Peyer's patch (tissue), 4 donors: ENCODE measurements around the gene SLC6A1. TPM values are rescaled to one million over a fixed set of nuclear protein-coding genes. Genes with fewer than 3 reads are reported as not detected.

Experiments
- DNase-seq, 3 donors: peaks; one replicate each; pipeline ENCODE4 v3.0.0-alpha.2; 2017 to 2019
- H3K27ac ChIP-seq, 4 donors: fragments of 200-600 bp; sonication (generic); one replicate each; pipeline ENCODE4 v1.5.1; 2016 to 2019
- H3K27me3 ChIP-seq, 2 donors: fragments of 200-600 bp; sonication (generic); one replicate each; pipeline ENCODE4 v1.5.1; 2019
- H3K36me3 ChIP-seq, 3 donors: fragments of 200-600 bp; sonication (generic); one replicate each; pipeline ENCODE4 v1.5.1; 2016 to 2019
- H3K4me1 ChIP-seq, 4 donors: fragments of 200-600 bp; sonication (generic); one replicate each; pipeline ENCODE4 v1.5.1; 2016 to 2019
- H3K4me3 ChIP-seq, 4 donors: fragments of 200-600 bp; sonication (generic); 1 replicate in 3 of 4; 2 replicates in 1 of 4; pipeline ENCODE4 v1.5.1; 2016 to 2019; ENCODE audit warnings: mild to moderate bottlenecking in 1 of 4
- H3K9me3 ChIP-seq, 4 donors: fragments of 200-600 bp; sonication (generic); one replicate each; pipeline ENCODE4 v1.5.1; 2016 to 2019; ENCODE audit warnings: mild to moderate bottlenecking in 1 of 4
- POLR2A ChIP-seq, 2 donors: fragments of 450-650 bp; IDR thresholded peaks; one replicate each; pipeline ENCODE4 v1.5.1; 2017; ENCODE audit warnings: antibody characterized with exemption in 2 of 2, mild to moderate bottlenecking in 2 of 2, moderate library complexity in 2 of 2
- total RNA-seq, 4 donors: library from RNA; depleted of rRNA; stranded (reverse); fragments of >200 nt; gene quantifications; one replicate each; pipeline ENCODE4 v1.1.0, GENCODE V29; 2016
- TF ChIP-seq, protein P1 (sequence below), 6 experiments: fragments of 450-650 bp in 4 of 6; fragments of 200-600 bp in 2 of 6; sonication (generic) in 1 of 6; IDR thresholded peaks; one replicate each; pipeline ENCODE4 v1.5.1; 2017 to 2019; ENCODE audit warnings: antibody characterized with exemption in 6 of 6, mild to moderate bottlenecking in 3 of 6, moderate library complexity in 1 of 6

SLC6A1 gene
- total RNA-seq, 4 donors from 2014 or later, result 0.27 to 5.0 (median 0.38) TPM; not detected in 1

DNA sequence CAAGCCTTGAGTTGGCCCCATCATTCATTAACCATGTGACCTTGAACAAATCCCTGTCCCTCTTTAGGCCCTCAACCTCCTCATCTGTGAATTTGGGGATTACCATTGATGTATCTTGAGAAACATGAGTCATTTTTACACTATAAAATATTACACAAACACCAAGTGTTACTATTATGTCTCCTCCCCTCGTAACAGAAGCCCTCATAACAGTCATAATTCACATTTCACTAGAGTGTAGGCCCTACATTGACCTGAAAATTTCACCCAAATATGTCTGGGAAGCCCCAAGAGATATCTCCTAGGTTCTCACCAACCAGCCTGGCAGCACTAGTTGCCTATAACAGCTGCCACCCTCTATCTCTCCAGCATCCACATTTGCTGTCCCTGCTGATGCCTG lies 15.8 kb upstream of the SLC6A1 start:
- Histone ChIP-seq H3K9me3 (no peaks in the 10 kb centered on the region), H3K27me3 (no peaks in the 10 kb centered on the region), H3K27ac (no peak overlapping the region), H3K4me3 (no peak overlapping the region), H3K36me3 (no peaks in the 10 kb centered on the region), H3K4me1 (no peaks in the 10 kb centered on the region)
- no peak for TF ChIP-seq POLR2A (IDR thresholded peaks at IDR 0.05)
- TF ChIP-seq, protein P1, sequence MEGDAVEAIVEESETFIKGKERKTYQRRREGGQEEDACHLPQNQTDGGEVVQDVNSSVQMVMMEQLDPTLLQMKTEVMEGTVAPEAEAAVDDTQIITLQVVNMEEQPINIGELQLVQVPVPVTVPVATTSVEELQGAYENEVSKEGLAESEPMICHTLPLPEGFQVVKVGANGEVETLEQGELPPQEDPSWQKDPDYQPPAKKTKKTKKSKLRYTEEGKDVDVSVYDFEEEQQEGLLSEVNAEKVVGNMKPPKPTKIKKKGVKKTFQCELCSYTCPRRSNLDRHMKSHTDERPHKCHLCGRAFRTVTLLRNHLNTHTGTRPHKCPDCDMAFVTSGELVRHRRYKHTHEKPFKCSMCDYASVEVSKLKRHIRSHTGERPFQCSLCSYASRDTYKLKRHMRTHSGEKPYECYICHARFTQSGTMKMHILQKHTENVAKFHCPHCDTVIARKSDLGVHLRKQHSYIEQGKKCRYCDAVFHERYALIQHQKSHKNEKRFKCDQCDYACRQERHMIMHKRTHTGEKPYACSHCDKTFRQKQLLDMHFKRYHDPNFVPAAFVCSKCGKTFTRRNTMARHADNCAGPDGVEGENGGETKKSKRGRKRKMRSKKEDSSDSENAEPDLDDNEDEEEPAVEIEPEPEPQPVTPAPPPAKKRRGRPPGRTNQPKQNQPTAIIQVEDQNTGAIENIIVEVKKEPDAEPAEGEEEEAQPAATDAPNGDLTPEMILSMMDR (IDR thresholded peaks at IDR 0.05), result no peak
- no peak for DNase-seq

GRCh38 chr3:10977892-10978510 lies 14.5 kb upstream of the SLC6A1 start:
- Histone ChIP-seq H3K27ac (no peak overlapping the region), H3K27me3 (no peaks in the 10 kb centered on the region), H3K4me3 (no peak overlapping the region), H3K9me3 (no peaks in the 10 kb centered on the region), H3K36me3 (no peaks in the 10 kb centered on the region), H3K4me1 (peaks cover 0 to 4% (median 0%) of the 10 kb centered on the region in 4 donors)
- no peak for TF ChIP-seq POLR2A (IDR thresholded peaks at IDR 0.05)
- TF ChIP-seq, protein P1 (IDR thresholded peaks at IDR 0.05), result no peak
- DNase-seq, result no peak

GRCh38 chr3:10978956-10979355 lies 13.6 kb upstream of the SLC6A1 start:
- Histone ChIP-seq H3K9me3 (no peaks in the 10 kb centered on the region), H3K4me1 (peaks cover 0 to 6% (median 0%) of the 10 kb centered on the region in 4 donors), H3K27ac (no peak overlapping the region), H3K4me3 (no peak overlapping the region), H3K36me3 (no peaks in the 10 kb centered on the region), H3K27me3 (no peaks in the 10 kb centered on the region)
- DNase-seq, result no peak
- TF ChIP-seq, protein P1 (IDR thresholded peaks at IDR 0.05), result no peak
- TF ChIP-seq POLR2A (IDR thresholded peaks at IDR 0.05), result no peak

DNA sequence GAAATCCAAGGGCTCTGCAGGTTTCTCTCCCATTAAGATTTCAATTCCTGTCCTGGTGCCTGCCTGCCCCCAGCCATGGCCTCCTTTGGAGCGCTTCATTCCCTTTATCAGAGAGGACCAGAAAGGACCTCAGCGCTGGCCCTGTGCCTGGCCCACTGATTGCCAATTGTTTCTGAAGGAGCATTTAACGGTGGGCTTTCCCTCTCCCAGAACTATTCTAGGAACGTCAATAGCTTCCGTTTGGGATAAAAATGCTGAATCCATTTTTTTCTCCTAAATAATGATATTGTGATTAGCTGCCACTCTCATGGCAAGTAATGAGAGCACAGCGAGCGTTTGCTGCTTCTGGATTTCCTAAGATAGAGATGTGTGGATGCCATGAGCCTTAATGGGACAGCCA lies 12.2 kb upstream of the SLC6A1 start:
- H3K4me1 ChIP-seq, result peaks cover 0 to 6% (median 0%) of the 10 kb centered on the region in 4 donors
- no peaks in the 10 kb centered on the region for H3K9me3 ChIP-seq
- TF ChIP-seq POLR2A (IDR thresholded peaks at IDR 0.05), result no peak
- TF ChIP-seq, protein P1 (IDR thresholded peaks at IDR 0.05), result no peak
- H3K27me3 ChIP-seq, result no peaks in the 10 kb centered on the region
- H3K36me3 ChIP-seq, result no peaks in the 10 kb centered on the region
- H3K4me3 ChIP-seq, result no peak overlapping the region
- no peak overlapping the region for H3K27ac ChIP-seq
- no peak for DNase-seq

- no peak for TF ChIP-seq POLR2A (IDR thresholded peaks at IDR 0.05)
- TF ChIP-seq, protein P1 (IDR thresholded peaks at IDR 0.05), result no peak
- H3K27ac ChIP-seq, result no peak overlapping the region
- no peak overlapping the region for H3K4me3 ChIP-seq
- no peak for DNase-seq
- no peaks in the 10 kb centered on the region for H3K9me3 ChIP-seq
- peaks cover 0 to 6% (median 0%) of the 10 kb centered on the region in 4 donors for H3K4me1 ChIP-seq
- no peaks in the 10 kb centered on the region for H3K36me3 ChIP-seq
- no peaks in the 10 kb centered on the region for H3K27me3 ChIP-seq
Measured at GRCh38 chr3:10981031-10981430, 11.5 kb upstream of the SLC6A1 start.
